OCI-LY1 (cell line): Measurements from ENCODE around the gene NLRP3.

ENCODE experiments used
- EZH2 ChIP-seq: fragments of 200-600 bp; sonication (generic), shearing (Covaris generic); IDR thresholded peaks from 2 replicates; pipeline ENCODE4 v1.8.0; 2017; ENCODE audit warnings: borderline replicate concordance, mixed run types, mild to moderate bottlenecking, antibody characterized with exemption, low read length, moderate library complexity, mixed read lengths
- TF ChIP-seq, protein P1 (sequence below): fragments of 200-600 bp; sonication (generic), shearing (Covaris generic); IDR thresholded peaks from 2 replicates; pipeline ENCODE4 v1.5.1; 2017; ENCODE audit warnings: mild to moderate bottlenecking, antibody characterized with exemption, low read length, moderate library complexity, mixed read lengths

DNA sequence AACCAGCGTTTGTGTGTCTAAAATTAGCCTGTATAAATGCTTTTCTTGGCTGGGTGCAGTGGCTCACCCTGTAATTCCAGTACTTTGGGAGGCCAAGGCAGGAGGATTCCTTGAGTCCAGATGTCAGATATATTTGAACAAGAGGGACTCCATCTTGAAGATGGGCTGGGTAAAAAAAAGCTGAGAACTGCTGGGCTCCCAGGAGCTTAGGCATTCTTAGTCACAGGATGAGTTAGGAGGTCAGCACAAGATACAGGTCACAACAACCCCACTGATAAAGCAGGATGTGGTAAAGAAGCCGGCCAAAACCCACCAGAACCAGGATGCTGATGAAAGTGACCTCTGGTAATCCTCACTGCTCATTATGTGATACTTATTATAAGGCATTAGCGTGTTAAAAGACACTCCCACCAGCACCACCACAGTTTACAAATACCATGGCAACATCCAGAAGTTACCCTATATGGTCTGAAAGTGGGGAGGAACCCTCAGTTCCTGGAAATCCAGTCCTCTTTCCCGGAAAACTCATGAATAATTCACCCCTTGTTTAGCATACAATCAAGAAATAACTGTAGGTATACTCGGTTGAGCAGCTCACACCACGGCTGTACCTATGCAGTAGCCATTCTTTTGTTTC lies 48.1 kb upstream of the NLRP3 start:
- TF ChIP-seq, protein P1, sequence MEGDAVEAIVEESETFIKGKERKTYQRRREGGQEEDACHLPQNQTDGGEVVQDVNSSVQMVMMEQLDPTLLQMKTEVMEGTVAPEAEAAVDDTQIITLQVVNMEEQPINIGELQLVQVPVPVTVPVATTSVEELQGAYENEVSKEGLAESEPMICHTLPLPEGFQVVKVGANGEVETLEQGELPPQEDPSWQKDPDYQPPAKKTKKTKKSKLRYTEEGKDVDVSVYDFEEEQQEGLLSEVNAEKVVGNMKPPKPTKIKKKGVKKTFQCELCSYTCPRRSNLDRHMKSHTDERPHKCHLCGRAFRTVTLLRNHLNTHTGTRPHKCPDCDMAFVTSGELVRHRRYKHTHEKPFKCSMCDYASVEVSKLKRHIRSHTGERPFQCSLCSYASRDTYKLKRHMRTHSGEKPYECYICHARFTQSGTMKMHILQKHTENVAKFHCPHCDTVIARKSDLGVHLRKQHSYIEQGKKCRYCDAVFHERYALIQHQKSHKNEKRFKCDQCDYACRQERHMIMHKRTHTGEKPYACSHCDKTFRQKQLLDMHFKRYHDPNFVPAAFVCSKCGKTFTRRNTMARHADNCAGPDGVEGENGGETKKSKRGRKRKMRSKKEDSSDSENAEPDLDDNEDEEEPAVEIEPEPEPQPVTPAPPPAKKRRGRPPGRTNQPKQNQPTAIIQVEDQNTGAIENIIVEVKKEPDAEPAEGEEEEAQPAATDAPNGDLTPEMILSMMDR, result no peak
- TF ChIP-seq EZH2, result no peak
